Omental fat pad (tissue), 4 donors: ENCODE data around the gene PCNT. TPM values are rescaled to one million over a fixed set of nuclear protein-coding genes. Genes with fewer than 3 reads are reported as not detected.

Source experiments
- ATAC-seq: fragments of 150-250 bp; one replicate; pipeline ENCODE4 v1.9.1; 2016; ENCODE audit warnings: mild to moderate bottlenecking, moderate library complexity; ENCODE audit not compliant: low FRiP score
- DNase-seq: peaks from one replicate; pipeline ENCODE4 v3.0.0-alpha.2; 2019; ENCODE audit warnings: low spot score
- total RNA-seq, 4 donors: library from RNA; depleted of rRNA; stranded (reverse); fragments of >200 nt; gene quantifications; one replicate each; pipeline ENCODE4 v1.1.0, GENCODE V29; 2016
- TF ChIP-seq, protein P1 (sequence below), 3 donors: fragments of 450-650 bp; IDR thresholded peaks; one replicate each; pipeline ENCODE4 v1.5.1; 2016 to 2017; ENCODE audit warnings: antibody characterized with exemption in 3 of 3, mild to moderate bottlenecking in 3 of 3, moderate library complexity in 2 of 3

PCNT gene
- total RNA-seq, 4 donors from 2014 or later: 23.0 to 51.7 (median 24.4) TPM

DNA sequence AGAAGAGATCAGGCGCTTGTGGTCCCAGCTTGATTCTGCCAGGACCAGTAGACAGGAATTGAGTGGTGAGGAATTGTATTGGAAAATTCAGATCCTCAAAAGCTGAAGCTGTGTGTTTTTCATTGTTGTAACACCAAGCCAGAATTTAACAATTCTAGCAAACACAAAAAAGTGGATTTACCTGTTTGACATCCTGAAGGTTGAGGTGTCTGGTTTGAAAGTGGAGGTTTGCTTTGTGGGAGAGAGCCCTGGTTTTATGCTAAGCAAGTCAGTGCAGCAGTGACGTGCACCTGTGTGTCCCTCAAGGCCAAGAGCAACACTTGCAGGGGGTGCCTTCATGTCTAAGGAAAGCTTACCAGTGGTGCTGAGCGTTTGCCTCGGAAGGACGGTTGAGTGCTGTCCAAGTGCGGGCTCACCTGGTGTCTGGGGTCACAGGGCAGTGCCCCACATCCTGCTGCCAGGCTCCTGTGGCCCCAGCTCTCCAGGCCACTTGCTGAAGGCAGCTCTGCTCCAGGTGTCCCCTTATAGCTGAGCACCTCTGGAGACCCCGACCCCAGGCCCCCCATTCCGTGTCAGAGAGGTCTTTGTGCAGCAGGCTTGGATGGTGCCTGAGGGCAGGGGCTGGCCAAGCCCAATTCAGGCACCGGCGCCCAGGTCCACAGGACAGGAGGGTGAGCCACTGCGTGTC is 27.7 kb downstream of the PCNT start:
- DNase-seq (no peak), ATAC-seq (no peak)
- TF ChIP-seq, protein P1, sequence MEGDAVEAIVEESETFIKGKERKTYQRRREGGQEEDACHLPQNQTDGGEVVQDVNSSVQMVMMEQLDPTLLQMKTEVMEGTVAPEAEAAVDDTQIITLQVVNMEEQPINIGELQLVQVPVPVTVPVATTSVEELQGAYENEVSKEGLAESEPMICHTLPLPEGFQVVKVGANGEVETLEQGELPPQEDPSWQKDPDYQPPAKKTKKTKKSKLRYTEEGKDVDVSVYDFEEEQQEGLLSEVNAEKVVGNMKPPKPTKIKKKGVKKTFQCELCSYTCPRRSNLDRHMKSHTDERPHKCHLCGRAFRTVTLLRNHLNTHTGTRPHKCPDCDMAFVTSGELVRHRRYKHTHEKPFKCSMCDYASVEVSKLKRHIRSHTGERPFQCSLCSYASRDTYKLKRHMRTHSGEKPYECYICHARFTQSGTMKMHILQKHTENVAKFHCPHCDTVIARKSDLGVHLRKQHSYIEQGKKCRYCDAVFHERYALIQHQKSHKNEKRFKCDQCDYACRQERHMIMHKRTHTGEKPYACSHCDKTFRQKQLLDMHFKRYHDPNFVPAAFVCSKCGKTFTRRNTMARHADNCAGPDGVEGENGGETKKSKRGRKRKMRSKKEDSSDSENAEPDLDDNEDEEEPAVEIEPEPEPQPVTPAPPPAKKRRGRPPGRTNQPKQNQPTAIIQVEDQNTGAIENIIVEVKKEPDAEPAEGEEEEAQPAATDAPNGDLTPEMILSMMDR (IDR thresholded peaks at IDR 0.05): no peak

DNA sequence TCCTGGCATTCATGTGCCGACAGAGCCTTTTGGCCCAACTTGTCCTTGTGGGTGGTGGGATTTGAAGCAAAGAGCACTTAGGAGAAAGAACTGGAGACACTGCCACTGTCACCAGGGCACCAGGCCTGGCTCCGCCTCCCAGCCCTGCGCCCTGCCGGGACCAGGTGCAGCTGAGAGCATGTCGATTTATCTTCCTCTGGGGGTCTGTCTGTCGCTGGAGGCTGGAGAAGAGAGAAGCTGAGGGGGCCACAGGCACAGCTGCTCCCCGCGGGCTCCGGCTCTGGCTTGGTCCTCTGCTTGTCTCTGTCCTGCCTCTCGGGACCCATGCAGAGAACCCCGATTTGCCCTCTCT is 28.2 kb downstream of the PCNT start:
- TF ChIP-seq, protein P1 (IDR thresholded peaks at IDR 0.05): no peak
- DNase-seq (no peak), ATAC-seq (no peak)

DNA sequence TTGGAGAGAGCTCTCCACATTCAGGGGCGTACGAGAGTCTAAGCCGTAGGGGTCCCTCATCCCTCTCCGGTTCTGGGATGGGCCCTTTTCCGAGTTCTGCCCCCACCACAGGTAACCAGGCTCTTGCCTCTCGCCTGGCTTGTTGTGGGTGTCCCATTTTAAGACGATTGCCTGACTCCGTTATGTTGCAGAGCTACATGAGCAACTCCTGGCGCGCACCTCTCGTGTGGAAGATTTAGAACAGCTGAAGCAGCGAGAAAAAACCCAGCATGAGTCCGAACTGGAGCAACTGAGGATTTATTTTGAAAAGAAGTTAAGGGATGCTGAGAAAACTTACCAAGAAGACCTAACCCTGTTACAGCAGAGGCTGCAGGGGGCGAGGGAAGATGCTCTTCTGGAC is 29.0 kb downstream of the PCNT start:
- TF ChIP-seq, protein P1 (IDR thresholded peaks at IDR 0.05): no peak
- ATAC-seq: no peak
- no peak for DNase-seq

DNA sequence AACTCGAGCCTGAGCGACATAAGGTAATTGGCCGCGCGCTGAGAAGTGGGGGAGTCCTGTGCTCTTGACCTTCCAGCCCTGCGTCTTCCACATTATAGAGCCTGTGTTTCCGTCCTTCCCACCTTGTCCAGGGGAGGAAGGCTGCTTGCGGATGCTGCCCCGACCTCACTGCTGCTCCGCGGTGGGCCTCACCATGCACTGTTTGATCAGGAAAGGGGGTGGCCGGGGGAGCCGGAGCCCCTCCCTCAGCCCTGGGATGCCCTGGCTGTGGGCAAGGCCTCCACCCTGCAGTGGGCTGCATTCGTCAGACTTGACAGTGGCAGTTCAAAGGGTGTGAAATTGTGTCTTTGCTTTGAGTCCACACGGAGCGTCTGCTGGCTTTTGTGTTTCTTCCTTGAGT is 30.1 kb downstream of the PCNT start:
- TF ChIP-seq, protein P1 (IDR thresholded peaks at IDR 0.05): no peak
- ATAC-seq (no peak), DNase-seq (no peak)

DNA sequence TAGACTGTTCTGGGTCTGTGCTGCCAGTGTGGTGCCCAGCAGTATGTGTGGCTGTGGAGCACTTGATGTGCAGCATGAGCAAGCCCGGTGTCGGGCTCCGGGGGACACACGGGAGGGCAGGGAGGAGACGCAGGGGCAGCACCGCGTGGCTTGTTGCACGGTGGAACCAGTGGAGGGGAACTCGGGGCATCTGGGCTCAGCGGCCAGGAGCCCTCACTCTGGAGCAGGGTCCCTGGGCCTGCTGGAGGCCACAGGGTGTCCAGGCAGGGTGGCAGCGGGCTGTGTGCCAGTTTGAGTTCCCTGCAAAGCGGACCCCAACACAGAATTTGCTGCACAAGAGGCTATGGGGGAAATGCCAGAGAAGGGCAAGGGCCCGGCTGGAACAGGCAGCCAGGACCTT is 30.6 kb downstream of the PCNT start:
- no peak for DNase-seq
- ATAC-seq: no peak
- TF ChIP-seq, protein P1 (IDR thresholded peaks at IDR 0.05): no peak

DNA sequence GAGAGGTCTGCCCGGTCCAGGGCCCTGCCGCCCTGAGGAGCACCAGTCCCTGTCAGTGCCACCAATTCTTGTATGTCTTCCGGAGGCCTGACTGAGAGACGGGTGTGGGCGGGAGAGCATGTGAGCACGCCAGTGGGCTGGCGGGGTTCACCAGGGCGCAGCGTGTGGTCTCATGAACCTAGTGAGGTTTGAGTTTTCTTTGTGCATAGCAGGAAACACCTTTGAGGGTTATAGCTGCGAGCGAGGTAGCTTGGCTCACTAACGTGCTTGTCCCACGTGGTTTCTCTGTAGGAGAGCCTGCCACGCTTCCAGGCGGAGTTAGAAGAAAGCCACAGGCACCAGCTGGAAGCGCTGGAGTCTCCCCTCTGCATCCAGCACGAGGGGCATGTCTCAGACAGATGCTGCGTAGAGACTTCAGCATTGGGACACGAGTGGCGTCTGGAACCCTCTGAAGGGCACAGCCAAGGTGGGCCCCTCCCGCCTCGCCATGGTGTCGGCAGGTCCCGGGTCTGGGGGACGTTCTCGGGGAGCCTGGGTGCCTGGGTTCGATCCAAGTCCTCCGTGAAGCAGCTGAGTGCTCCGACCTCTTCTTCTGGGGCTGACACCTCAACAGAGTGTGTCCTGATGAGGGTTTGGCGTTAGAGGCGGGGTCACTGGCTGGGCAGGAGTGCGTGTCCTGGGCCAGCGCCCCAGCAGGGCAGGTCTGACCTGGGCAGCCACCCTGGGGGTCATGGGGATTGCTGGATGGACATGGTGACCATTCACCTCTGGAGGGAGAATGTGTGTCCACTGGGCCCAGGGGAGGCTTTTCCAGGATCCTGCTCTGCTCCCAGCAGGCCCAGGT is 31.4 kb downstream of the PCNT start:
- no peak for DNase-seq
- TF ChIP-seq, protein P1 (IDR thresholded peaks at IDR 0.05): no peak
- peak; percentile 19 for ATAC-seq

DNA sequence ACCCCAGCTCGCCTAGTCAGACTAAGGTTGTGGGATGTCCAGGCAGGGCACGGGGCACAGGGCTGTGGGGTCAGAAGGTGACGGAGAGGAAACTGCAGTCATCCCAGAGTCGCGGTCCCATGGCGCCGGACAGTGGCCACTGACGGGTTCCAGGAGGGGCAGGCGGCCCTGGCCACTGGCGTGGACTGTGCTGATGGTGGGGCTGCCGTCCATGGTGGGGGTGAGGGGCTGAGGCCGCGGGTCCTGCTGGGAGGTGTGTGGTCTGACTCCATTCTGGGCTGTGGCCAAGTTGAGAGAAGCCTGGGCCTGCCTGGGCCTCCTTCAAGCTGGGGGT is 32.0 kb downstream of the PCNT start:
- DNase-seq (no peak), ATAC-seq (no peak)
- TF ChIP-seq, protein P1 (IDR thresholded peaks at IDR 0.05): no peak
